Astrocyte (in vitro differentiated cells and primary cell): ENCODE measurements around the gene MAP6.

Experiments used
- EZH2 ChIP-seq: IDR thresholded peaks from 2 replicates; pipeline ENCODE4 v1.6.1; 2012; ENCODE audit warnings: mild to moderate bottlenecking, low read length, inconsistent platforms; ENCODE audit not compliant: insufficient read depth
- TF ChIP-seq, protein P1 (sequence below): IDR thresholded peaks from 2 replicates; pipeline ENCODE4 v1.5.1; 2011; ENCODE audit warnings: low read depth, mild to moderate bottlenecking, inconsistent platforms, low read length, moderate library complexity; ENCODE audit not compliant: insufficient read depth

- TF ChIP-seq, protein P1, sequence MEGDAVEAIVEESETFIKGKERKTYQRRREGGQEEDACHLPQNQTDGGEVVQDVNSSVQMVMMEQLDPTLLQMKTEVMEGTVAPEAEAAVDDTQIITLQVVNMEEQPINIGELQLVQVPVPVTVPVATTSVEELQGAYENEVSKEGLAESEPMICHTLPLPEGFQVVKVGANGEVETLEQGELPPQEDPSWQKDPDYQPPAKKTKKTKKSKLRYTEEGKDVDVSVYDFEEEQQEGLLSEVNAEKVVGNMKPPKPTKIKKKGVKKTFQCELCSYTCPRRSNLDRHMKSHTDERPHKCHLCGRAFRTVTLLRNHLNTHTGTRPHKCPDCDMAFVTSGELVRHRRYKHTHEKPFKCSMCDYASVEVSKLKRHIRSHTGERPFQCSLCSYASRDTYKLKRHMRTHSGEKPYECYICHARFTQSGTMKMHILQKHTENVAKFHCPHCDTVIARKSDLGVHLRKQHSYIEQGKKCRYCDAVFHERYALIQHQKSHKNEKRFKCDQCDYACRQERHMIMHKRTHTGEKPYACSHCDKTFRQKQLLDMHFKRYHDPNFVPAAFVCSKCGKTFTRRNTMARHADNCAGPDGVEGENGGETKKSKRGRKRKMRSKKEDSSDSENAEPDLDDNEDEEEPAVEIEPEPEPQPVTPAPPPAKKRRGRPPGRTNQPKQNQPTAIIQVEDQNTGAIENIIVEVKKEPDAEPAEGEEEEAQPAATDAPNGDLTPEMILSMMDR: no peak
- TF ChIP-seq EZH2: no peak
These were observed 15.9 kb downstream of the MAP6 start for GRCh38 chr11:75652936-75653335.
